ENCODE data around the gene KMO.

DNA sequence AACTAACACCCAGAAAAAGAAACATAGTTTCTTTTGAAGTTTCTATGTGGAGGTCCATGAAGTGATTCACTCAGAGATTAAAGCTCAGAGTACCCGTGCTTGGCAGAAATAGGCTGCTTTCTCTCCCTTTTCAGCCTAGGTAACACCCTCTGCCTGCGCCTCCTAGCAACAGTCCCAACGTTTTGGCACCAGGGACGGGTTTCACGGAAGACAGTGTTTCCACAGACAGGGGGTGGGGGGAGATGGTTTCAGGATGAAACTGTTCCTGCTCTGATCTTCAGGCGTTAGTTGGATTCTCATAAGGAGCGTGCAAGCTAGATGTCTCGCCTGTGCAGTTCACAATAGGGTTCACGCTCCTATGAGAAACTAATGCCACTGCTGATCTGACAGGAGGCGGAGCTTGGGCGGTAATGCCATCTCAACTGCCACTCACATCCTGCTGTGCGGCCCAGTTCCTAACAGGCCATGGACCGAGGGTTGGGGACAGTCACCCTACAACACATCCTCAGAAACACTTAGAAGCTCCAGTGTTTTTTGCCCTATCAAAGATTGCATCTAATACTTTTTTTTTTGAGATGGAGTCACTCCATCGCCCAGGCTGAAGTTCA, 54.8 kb downstream of the KMO start:
- TF ChIP-seq CTCF (IDR thresholded peaks at IDR 0.05; ENCODE audit: insufficient read depth, low read length, poor library complexity, severe bottlenecking), result no peak
- TF ChIP-seq EZH2phosphoT487 (conservative IDR thresholded peaks at IDR 0.05; ENCODE audit: low read length), result no peak

Data from SU-DHL-6 (cell line).